A549 (cell line): ENCODE results near the gene TBC1D21. TPM values are rescaled to one million over a fixed set of nuclear protein-coding genes. Genes with fewer than 3 reads are reported as not detected.

Experiments
- ATAC-seq, 2 experiments: fragments of 200-7000 bp in 1 of 2; fragments of >200 bp in 1 of 2; cut with Nextera tagmentation in 1 of 2; cut with Tn5 transposase in 1 of 2; 3 replicates each; pipeline versions ENCODE4 v1.8.0 to v1.9.1; 2018 to 2020; ENCODE audit warnings: mild to moderate bottlenecking in 1 of 2, moderate library complexity in 1 of 2
- CTCF ChIA-PET: fragments of 300-600 bp; sonication (Branson Sonifier 250); formaldehyde crosslinking; extraction: SDS; loops from one replicate; lab custom pipeline; 2021; ENCODE audit warnings: antibody characterized with exemption, inconsistent platforms; lab: Yijun Ruan, JAX
- POLR2A ChIA-PET: fragments of 350-600 bp; formaldehyde crosslinking; extraction: SDS; loops from one replicate; lab custom pipeline; 2021; ENCODE audit warnings: antibody characterized with exemption, inconsistent platforms; lab: Yijun Ruan, JAX
- DNase-seq, 2 experiments: peaks; one replicate each; pipeline versions ENCODE4 v3.0.0 to v3.0.0-alpha.2; 2011 to 2016; ENCODE audit warnings: low read depth in 1 of 2, low spot score in 1 of 2
- FAIRE-seq: peaks from 2 replicates; lab custom pipeline; 2011; peaks lifted over from hg19 to GRCh38; lab: Jason Lieb, UNC
- H3K27ac ChIP-seq, 2 experiments: fragments of >200 bp; sonication (Bioruptor Twin); formaldehyde crosslinking; 3 replicates each; pipeline ENCODE4 v1.5.1; 2016 to 2017
- H3K4me1 ChIP-seq: fragments of >200 bp; sonication (Bioruptor Twin); formaldehyde crosslinking; 3 replicates; pipeline ENCODE4 v1.6.1; 2016
- H3K4me2 ChIP-seq: fragments of >200 bp; sonication (Bioruptor Twin); formaldehyde crosslinking; 3 replicates; pipeline ENCODE4 v1.6.1; 2016
- H3K4me3 ChIP-seq: fragments of >200 bp; sonication (Bioruptor Twin); formaldehyde crosslinking; 3 replicates; pipeline ENCODE4 v1.5.1; 2016
- H3K9me3 ChIP-seq: fragments of >200 bp; sonication (Bioruptor Twin); formaldehyde crosslinking; 3 replicates; pipeline ENCODE4 v1.6.1; 2016
- CBX8 ChIP-seq: fragments of 200-600 bp; sonication (generic); IDR thresholded peaks from 2 replicates; pipeline ENCODE4 v1.6.1; 2016
- EHF ChIP-seq: fragments of 250-450 bp; sonication (Bioruptor Pico); IDR thresholded peaks from 2 replicates; pipeline ENCODE4 v1.5.0; 2020; ENCODE audit warnings: mild to moderate bottlenecking
- GATA3 ChIP-seq: IDR thresholded peaks from 2 replicates; pipeline ENCODE4 v1.6.1; 2012; ENCODE audit warnings: borderline replicate concordance
- HDAC2 ChIP-seq: fragments of 200-600 bp; sonication (generic); IDR thresholded peaks from 2 replicates; pipeline ENCODE4 v1.6.1; 2016
- HEYL ChIP-seq: fragments of 250-450 bp; sonication (Bioruptor Pico); IDR thresholded peaks from 2 replicates; pipeline ENCODE4 v1.8.0; 2021; ENCODE audit warnings: mild to moderate bottlenecking, moderate library complexity
- HOXA7 ChIP-seq: fragments of 250-450 bp; sonication (Bioruptor Pico); IDR thresholded peaks from 2 replicates; pipeline ENCODE4 v1.5.0; 2020; ENCODE audit warnings: mild to moderate bottlenecking, moderate library complexity
- JUNB ChIP-seq: fragments of >200 bp; sonication (Bioruptor Twin); formaldehyde crosslinking; IDR thresholded peaks from 2 replicates; pipeline ENCODE4 v1.6.1; 2016
- KDM1A ChIP-seq: fragments of 200-600 bp; sonication (generic); IDR thresholded peaks from 2 replicates; pipeline ENCODE4 v1.6.1; 2016; ENCODE audit warnings: low read depth, mild to moderate bottlenecking
- RARB ChIP-seq: fragments of 250-450 bp; sonication (Bioruptor Pico); IDR thresholded peaks from 2 replicates; pipeline ENCODE4 v1.8.0; 2021; ENCODE audit warnings: mild to moderate bottlenecking, moderate library complexity
- ZC3H11A ChIP-seq: fragments of 450-650 bp; IDR thresholded peaks from 2 replicates; pipeline ENCODE4 v1.6.1; 2014; ENCODE audit warnings: antibody characterized with exemption, mild to moderate bottlenecking
- ZNF302 ChIP-seq: fragments of 250-450 bp; sonication (Bioruptor Pico); IDR thresholded peaks from 2 replicates; pipeline ENCODE4 v1.9.0; 2021; ENCODE audit warnings: inconsistent platforms, mild to moderate bottlenecking, moderate library complexity
- ZSCAN20 ChIP-seq: fragments of 250-450 bp; sonication (Bioruptor Pico); IDR thresholded peaks from 2 replicates; pipeline ENCODE4 v1.8.0; 2022; ENCODE audit warnings: mild to moderate bottlenecking, moderate library complexity
- WGBS: methylation state at CpG from one replicate; pipeline ENCODE4 v1.1.6; 2017; ENCODE audit errors: missing lambda C conversion rate; 5-methylcytosine and 5-hydroxymethylcytosine counted together
- polyA plus RNA-seq, 4 experiments: library from polyadenylated mRNA; depleted of rRNA in 3 of 4; stranded (reverse); fragments of >200 nt; fragmentation: RNase III in 1 of 4; extraction: RNeasy Plus Mini Kit Qiagen cat#74134 plus additional on column Dnase treatment in 1 of 4; gene quantifications; 2 replicates in 3 of 4; 3 replicates in 1 of 4; pipeline ENCODE4 v1.2.3, GENCODE V29; 2011 to 2017
- TF ChIP-seq, protein P1 (sequence below): fragments of 250-450 bp; sonication (Bioruptor Pico); IDR thresholded peaks from 2 replicates; pipeline ENCODE4 v1.5.0; 2021; ENCODE audit warnings: mild to moderate bottlenecking, moderate library complexity, borderline replicate concordance
- TF ChIP-seq, protein P2 (sequence below): IDR thresholded peaks from 2 replicates; pipeline ENCODE4 v1.6.1; 2012; ENCODE audit warnings: low read depth, borderline replicate concordance
- TF ChIP-seq, protein P3 (sequence below): fragments of 150-350 bp; IDR thresholded peaks from 2 replicates; pipeline ENCODE4 v1.6.1; 2014; ENCODE audit warnings: low read depth, mild to moderate bottlenecking, low read length
- TF ChIP-seq, protein P4 (sequence below): fragments of >200 bp; sonication (Bioruptor Twin); formaldehyde crosslinking; IDR thresholded peaks from 3 replicates; pipeline ENCODE4 v1.6.1; 2016
- TF ChIP-seq, protein P5 (sequence below): fragments of 450-650 bp; IDR thresholded peaks from 2 replicates; pipeline ENCODE4 v1.6.1; 2014; ENCODE audit warnings: antibody characterized with exemption
- TF ChIP-seq, protein P6 (sequence below): fragments of 250-450 bp; sonication (Bioruptor Pico); IDR thresholded peaks from 2 replicates; pipeline ENCODE4 v1.5.0; 2020; ENCODE audit warnings: low read depth, mild to moderate bottlenecking, moderate library complexity
- TF ChIP-seq, protein P7 (sequence below): fragments of >200 bp; sonication (Bioruptor Twin); formaldehyde crosslinking; IDR thresholded peaks from 2 replicates; pipeline ENCODE4 v1.6.1; 2016
- TF ChIP-seq, protein P8 (sequence below): fragments of >200 bp; sonication (Bioruptor Twin); formaldehyde crosslinking; IDR thresholded peaks from 3 replicates; pipeline ENCODE4 v1.5.1; 2016
- TF ChIP-seq, protein P9 (sequence below): IDR thresholded peaks from 2 replicates; pipeline ENCODE4 v1.6.1; 2012

Gene TBC1D21
- polyA plus RNA-seq, 2 of the 4 experiments (the other 2 are of a cell fraction), result not detected

DNA sequence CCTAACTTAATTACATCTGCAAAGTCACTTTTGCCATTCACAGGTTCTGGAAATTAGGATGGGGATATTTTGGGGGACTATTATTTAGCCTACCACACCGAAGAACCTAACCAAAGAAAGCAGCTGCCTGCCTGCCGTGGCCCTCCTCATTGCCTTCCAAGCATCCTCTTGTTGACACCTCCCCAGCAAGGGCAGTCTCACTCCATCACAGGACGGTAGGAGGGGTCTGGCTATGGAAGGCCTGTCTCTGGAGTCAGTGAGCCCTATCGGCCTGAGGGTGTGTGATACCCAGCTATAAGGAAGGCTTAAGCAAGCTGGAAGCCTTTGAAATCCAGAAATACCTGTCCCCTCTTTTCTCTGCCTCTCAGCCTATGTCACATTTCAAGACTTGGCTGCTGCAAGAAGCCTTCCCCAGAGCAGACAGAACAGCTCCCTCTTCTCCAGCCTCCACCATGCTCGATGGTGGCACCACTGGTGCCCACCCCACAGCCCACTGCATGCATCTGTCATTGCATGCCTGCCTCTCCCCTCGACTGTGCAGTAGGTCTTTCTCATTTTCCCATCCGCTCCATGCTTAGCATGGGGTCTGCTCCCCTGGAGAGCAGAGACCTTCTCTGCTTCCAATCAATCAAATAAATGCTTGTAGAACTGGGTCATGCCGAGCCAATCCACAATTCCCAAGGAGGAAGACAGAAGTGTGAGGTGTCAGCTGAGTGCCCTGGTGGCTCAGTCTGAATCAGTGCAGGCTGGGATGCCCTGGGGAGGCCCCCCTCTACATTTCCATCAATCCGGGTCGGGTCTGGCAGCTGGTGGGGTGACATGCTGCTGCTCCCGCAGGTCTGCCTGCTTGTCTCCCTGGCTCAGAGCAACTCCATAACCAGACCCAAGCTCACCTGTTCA, 29.0 kb downstream of the TBC1D21 start:
- Histone ChIP-seq H3K9me3 (no peaks in the 10 kb centered on the region), H3K27ac (no peak overlapping the region), H3K4me3 (no peak overlapping the region), H3K4me1 (peaks cover 4% of the 10 kb centered on the region; the same call in 1 of the 3 replicates), H3K4me2 (no peak overlapping the region)
- no peak for ATAC-seq
- CTCF ChIA-PET, result interaction anchor here (0.9 kb wide), 1 partner anchor 405 kb away, joined by 3 read pairs; no protein-coding TSS in a partner anchor
- FAIRE-seq, result no peak
- DNase-seq, result no peak
- 34% methylated on average over 10 of the region's 11 CpGs for WGBS
- no peak for TF ChIP-seq CBX8
- no peak for TF ChIP-seq KDM1A
- no peak for TF ChIP-seq EHF (CRISPR knock-in tag)
- TF ChIP-seq, protein P1, sequence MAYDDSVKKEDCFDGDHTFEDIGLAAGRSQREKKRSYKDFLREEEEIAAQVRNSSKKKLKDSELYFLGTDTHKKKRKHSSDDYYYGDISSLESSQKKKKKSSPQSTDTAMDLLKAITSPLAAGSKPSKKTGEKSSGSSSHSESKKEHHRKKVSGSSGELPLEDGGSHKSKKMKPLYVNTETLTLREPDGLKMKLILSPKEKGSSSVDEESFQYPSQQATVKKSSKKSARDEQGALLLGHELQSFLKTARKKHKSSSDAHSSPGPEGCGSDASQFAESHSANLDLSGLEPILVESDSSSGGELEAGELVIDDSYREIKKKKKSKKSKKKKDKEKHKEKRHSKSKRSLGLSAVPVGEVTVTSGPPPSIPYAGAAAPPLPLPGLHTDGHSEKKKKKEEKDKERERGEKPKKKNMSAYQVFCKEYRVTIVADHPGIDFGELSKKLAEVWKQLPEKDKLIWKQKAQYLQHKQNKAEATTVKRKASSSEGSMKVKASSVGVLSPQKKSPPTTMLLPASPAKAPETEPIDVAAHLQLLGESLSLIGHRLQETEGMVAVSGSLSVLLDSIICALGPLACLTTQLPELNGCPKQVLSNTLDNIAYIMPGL, result no peak
- TF ChIP-seq ZNF302, result no peak
- TF ChIP-seq, protein P2, sequence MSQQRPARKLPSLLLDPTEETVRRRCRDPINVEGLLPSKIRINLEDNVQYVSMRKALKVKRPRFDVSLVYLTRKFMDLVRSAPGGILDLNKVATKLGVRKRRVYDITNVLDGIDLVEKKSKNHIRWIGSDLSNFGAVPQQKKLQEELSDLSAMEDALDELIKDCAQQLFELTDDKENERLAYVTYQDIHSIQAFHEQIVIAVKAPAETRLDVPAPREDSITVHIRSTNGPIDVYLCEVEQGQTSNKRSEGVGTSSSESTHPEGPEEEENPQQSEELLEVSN, result no peak
- TF ChIP-seq, protein P3, sequence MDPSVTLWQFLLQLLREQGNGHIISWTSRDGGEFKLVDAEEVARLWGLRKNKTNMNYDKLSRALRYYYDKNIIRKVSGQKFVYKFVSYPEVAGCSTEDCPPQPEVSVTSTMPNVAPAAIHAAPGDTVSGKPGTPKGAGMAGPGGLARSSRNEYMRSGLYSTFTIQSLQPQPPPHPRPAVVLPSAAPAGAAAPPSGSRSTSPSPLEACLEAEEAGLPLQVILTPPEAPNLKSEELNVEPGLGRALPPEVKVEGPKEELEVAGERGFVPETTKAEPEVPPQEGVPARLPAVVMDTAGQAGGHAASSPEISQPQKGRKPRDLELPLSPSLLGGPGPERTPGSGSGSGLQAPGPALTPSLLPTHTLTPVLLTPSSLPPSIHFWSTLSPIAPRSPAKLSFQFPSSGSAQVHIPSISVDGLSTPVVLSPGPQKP, result no peak
- no peak for TF ChIP-seq HDAC2
- no peak for TF ChIP-seq HOXA7 (CRISPR knock-in tag)
- TF ChIP-seq JUNB, result no peak
- no peak for TF ChIP-seq ZSCAN20
- no peak for TF ChIP-seq GATA3
- TF ChIP-seq, protein P4, sequence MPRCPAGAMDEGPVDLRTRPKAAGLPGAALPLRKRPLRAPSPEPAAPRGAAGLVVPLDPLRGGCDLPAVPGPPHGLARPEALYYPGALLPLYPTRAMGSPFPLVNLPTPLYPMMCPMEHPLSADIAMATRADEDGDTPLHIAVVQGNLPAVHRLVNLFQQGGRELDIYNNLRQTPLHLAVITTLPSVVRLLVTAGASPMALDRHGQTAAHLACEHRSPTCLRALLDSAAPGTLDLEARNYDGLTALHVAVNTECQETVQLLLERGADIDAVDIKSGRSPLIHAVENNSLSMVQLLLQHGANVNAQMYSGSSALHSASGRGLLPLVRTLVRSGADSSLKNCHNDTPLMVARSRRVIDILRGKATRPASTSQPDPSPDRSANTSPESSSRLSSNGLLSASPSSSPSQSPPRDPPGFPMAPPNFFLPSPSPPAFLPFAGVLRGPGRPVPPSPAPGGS, result no peak
- POLR2A ChIA-PET, result no interaction called here

DNA sequence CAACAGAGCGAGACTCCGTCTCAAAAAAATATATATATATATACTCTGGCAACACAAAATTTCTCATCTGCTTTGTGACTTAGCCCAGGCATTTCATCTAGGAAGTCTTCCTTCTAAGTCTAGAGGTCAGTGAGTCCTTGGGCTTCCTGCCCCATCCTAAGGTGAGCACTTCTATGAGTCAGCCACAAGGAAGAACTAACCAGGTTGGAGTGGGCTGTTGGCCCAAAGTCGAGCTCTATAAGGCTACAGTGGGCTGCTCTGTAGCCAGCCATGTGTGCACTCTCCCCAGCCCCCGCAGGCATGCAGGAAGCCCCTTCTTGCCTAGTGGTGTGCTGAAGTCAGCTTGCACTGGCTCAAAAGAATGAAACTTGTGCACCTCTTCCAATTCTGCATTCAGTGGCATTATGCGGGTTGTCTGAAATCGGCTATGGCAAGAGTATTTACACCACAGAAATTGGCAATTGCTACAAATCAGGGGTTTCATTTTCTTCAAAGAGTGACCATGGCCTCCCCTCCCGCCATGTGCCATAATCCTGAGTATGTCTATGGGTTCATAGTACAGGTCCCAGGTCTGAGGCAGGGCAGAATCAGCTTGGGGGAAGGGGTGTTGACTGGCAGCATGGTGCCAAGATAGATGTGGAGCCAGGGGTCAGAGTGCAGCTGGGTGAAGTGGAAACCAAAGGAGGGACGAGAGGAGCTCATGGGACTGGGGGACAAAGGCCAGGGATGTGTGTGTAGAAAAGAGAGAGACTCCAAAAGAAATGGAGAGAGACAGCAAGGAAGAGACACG, 30.9 kb downstream of the TBC1D21 start:
- WGBS, result 61% methylated on average over 7 of the region's 9 CpGs
- CTCF ChIA-PET, result interaction anchor here (0.9 to 1.1 kb wide), 2 partner anchors 199 to 204 kb away, joined by 3 to 6 read pairs; no protein-coding TSS in a partner anchor
- no peak for TF ChIP-seq HEYL (CRISPR knock-in tag)
- TF ChIP-seq, protein P5, sequence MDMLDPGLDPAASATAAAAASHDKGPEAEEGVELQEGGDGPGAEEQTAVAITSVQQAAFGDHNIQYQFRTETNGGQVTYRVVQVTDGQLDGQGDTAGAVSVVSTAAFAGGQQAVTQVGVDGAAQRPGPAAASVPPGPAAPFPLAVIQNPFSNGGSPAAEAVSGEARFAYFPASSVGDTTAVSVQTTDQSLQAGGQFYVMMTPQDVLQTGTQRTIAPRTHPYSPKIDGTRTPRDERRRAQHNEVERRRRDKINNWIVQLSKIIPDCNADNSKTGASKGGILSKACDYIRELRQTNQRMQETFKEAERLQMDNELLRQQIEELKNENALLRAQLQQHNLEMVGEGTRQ, result no peak
- no peak for TF ChIP-seq ZC3H11A
- TF ChIP-seq, protein P6, sequence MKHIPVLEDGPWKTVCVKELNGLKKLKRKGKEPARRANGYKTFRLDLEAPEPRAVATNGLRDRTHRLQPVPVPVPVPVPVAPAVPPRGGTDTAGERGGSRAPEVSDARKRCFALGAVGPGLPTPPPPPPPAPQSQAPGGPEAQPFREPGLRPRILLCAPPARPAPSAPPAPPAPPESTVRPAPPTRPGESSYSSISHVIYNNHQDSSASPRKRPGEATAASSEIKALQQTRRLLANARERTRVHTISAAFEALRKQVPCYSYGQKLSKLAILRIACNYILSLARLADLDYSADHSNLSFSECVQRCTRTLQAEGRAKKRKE (CRISPR knock-in tag), result no peak
- TF ChIP-seq, protein P7, sequence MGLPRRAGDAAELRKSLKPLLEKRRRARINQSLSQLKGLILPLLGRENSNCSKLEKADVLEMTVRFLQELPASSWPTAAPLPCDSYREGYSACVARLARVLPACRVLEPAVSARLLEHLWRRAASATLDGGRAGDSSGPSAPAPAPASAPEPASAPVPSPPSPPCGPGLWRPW, result no peak
- no peak for TF ChIP-seq EHF (CRISPR knock-in tag)
- TF ChIP-seq, protein P1, result no peak
- TF ChIP-seq, protein P8, sequence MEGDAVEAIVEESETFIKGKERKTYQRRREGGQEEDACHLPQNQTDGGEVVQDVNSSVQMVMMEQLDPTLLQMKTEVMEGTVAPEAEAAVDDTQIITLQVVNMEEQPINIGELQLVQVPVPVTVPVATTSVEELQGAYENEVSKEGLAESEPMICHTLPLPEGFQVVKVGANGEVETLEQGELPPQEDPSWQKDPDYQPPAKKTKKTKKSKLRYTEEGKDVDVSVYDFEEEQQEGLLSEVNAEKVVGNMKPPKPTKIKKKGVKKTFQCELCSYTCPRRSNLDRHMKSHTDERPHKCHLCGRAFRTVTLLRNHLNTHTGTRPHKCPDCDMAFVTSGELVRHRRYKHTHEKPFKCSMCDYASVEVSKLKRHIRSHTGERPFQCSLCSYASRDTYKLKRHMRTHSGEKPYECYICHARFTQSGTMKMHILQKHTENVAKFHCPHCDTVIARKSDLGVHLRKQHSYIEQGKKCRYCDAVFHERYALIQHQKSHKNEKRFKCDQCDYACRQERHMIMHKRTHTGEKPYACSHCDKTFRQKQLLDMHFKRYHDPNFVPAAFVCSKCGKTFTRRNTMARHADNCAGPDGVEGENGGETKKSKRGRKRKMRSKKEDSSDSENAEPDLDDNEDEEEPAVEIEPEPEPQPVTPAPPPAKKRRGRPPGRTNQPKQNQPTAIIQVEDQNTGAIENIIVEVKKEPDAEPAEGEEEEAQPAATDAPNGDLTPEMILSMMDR, result no peak
- TF ChIP-seq, protein P9, sequence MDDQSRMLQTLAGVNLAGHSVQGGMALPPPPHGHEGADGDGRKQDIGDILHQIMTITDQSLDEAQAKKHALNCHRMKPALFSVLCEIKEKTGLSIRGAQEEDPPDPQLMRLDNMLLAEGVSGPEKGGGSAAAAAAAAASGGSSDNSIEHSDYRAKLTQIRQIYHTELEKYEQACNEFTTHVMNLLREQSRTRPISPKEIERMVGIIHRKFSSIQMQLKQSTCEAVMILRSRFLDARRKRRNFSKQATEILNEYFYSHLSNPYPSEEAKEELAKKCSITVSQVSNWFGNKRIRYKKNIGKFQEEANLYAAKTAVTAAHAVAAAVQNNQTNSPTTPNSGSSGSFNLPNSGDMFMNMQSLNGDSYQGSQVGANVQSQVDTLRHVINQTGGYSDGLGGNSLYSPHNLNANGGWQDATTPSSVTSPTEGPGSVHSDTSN, result no peak
- TF ChIP-seq RARB, result no peak
- no peak for TF ChIP-seq JUNB

More for the DNA sequence above, 30.9 kb downstream of the TBC1D21 start:
- Histone ChIP-seq H3K27ac (no peak overlapping the region), H3K4me2 (no peak overlapping the region), H3K4me3 (no peak overlapping the region), H3K4me1 (no peaks in the 10 kb centered on the region), H3K9me3 (no peaks in the 10 kb centered on the region)
- no peak for FAIRE-seq
- DNase-seq, result no peak
- POLR2A ChIA-PET, result no interaction called here
- ATAC-seq, result no peak
